Esophagus muscularis mucosa (tissue), 4 donors: ENCODE data around the gene LRMDA.
A peak's percentile ranks its signal among the peaks of the same experiment; 100 is the strongest.

Experiments
- CTCF ChIP-seq, 3 experiments: fragments of 200-600 bp in 2 of 3; fragments of 450-650 bp in 1 of 3; sonication (generic) in 2 of 3; IDR thresholded peaks; one replicate each; pipeline ENCODE4 v1.5.1; 2017 to 2019; ENCODE audit warnings: antibody characterized with exemption in 3 of 3, mild to moderate bottlenecking in 2 of 3, moderate library complexity in 1 of 3
- EP300 ChIP-seq: sonication (generic); formaldehyde crosslinking; IDR thresholded peaks from one replicate; pipeline ENCODE4 v1.6.1; 2017; ENCODE audit warnings: antibody characterized with exemption
- POLR2A ChIP-seq: fragments of 450-650 bp; IDR thresholded peaks from one replicate; pipeline ENCODE4 v1.6.1; 2017; ENCODE audit warnings: antibody characterized with exemption, moderate library complexity, mild to moderate bottlenecking, low read depth
- POLR2AphosphoS5 ChIP-seq, 2 donors: sonication (generic); formaldehyde crosslinking; IDR thresholded peaks; one replicate each; pipeline ENCODE4 v1.6.1; 2017; ENCODE audit warnings: antibody characterized with exemption in 2 of 2

GRCh38 chr10:75788394-75789205 is 357.2 kb downstream of the LRMDA start:
- TF ChIP-seq CTCF (IDR thresholded peaks at IDR 0.05), result no peak
- TF ChIP-seq POLR2A, result no peak
- no peak for TF ChIP-seq EP300
- TF ChIP-seq POLR2AphosphoS5 (IDR thresholded peaks at IDR 0.05), result peak; percentile 34 to 49
